Stimulated activated CD4-positive, alpha-beta T cell treated with anti-CD3 and anti-CD28 coated beads, Interleukin-4, amount 100 ng/mL, for 4 hours (primary cell): ENCODE measurements around the gene MTFP1.
"Not testable (repeated sequence)": the region's sequence is repeated elsewhere in the genome, so short reads cannot be mapped to it uniquely, and the experiment has no call there.

Experiments
- DNase-seq, 2 experiments: peaks; one replicate each; pipeline ENCODE4 v3.0.0-alpha.2; 2020

MTFP1 gene, protein sequence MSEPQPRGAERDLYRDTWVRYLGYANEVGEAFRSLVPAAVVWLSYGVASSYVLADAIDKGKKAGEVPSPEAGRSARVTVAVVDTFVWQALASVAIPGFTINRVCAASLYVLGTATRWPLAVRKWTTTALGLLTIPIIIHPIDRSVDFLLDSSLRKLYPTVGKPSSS

DNA sequence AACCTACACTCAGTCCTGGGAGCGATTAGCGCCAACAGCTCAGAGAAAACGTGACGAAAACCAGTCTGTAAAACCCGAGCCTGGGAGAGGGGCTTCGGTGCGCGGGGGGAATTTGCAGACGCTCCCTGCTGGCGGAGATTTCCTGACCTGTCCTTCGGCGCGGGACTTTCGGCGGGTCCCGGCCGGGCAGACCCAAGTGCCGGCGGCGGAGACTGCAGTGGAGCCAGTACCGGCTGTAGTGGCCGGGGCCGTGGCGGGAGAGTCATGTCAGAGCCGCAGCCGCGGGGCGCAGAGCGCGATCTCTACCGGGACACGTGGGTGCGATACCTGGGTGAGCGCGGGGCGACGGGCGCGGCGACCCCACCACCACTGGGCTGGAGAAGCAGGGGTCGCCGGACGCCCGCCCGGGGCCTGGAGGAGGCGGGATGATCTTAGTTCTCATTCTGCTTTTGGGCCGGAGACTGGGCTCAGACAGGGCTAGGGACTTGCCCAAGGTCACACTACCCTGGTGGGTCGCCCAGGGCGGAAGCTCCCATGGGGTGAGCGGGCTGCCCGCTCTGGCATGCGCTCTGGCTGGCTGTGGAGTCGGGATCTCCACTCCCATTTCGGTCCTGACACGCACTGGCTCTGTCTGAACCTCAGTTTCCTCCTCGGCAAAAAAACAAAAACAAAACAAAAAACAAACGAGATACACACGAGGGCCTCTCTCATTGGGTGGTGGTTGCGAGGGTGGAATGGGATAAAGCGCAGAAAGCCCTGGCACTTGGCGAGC is at the start of gene MTFP1:
Gene MTFP1, plus strand, starts transcription at position 153 of the 772 bp plus-strand sequence. Its CDS starts 112 bp downstream, at position 265.
- DNase-seq, result peak; percentile 47 to 51

DNA sequence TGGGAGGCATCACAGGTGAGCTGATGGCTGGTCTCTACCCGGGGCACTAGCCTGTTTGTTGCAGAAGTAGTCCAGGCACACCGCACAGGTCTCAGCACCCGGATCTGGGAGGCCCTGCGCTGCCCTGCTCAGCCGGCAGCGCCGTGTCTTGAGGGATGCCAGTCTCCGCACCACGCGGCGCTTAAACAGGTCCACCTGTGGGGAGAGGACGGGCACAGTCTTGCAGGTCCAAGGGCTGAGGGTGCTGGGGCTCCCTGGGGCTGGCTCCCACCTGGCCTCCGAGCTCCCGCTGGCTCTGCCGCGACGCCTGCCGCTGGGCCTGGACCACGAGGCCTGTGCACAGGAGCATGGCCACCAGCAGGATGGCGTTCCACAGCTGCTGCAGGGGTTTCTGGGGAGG is 45.6 kb upstream of the MTFP1 start:
- no peak for DNase-seq

DNA sequence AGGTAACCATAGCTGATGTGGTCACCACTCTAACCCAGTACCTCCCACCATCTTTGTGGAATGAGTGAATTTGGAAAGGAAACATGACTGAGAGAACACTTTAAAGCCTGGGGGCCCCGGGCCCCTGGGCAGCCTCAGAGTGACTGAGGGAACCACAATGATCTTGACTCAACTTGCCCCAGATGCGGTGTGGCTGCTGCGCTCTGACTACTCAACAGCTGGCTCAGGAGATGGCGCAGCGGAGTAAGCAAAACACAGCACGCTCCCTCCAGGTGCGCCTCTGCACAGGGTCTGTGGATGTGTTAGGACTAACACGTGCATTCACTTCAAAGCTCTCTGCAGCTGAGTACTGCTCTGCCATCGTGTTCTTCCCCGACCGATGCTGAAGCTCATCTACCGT is 44.3 kb upstream of the MTFP1 start:
- no peak for DNase-seq

DNA sequence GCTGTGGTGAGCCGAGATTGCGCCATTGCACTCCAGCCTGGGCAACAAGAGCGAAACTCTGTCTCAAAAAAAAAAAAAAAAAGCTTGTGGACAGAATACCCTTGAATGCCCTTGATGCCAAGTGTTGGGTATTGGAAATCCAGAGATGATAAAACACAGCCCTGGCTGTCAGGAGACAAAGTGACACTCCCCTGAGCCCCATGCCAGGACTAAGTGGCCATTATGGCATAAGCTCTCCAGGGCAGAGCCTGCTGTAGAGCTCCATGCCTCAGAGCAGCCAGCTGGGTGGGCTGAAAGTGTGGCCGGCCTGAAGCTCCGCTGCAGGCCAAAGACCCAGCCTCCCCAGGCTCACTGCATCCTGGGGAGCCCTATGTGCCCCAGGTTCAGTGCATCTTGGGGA is 43.2 kb upstream of the MTFP1 start:
- no peak for DNase-seq

DNA sequence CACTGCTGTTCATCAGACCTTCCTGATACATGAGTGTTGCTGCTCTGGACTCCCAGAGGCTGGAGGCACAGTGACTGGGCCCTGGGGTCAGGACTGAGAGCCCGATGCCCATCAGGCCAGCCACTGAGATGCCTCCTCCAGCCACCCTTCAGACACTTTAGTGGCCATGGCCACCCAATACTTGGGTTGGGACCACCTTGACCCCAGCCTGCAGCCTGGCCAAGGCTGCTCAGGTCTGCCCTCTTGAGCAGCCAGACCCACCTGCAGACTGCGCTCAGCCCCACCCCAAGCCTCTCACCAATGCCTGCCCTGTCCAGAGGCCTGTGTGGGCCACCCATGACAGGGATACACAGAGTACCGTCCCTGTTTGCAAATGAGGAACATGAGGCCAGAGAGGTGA is 42.5 kb upstream of the MTFP1 start:
- no peak for DNase-seq

DNA sequence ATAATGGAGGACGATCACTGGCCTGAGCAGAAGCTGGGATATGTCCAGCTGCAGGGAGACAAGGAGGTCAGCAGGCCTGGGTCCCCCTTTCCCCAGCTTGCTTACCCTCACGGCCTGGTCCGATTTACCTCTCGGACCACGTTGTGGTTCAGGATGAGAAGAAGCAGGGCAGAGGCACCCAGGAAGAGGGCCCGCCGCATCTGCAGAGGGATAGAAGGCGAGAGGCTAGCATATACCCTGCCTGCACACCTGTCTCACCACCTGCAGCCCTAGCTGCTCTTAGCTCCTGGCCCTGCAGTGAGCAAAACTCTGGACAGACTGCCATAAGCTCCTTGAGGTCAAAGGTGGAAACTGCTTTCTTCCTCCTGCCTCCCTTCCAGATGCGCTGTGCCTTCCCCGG is 39.6 kb upstream of the MTFP1 start:
- no peak for DNase-seq

DNA sequence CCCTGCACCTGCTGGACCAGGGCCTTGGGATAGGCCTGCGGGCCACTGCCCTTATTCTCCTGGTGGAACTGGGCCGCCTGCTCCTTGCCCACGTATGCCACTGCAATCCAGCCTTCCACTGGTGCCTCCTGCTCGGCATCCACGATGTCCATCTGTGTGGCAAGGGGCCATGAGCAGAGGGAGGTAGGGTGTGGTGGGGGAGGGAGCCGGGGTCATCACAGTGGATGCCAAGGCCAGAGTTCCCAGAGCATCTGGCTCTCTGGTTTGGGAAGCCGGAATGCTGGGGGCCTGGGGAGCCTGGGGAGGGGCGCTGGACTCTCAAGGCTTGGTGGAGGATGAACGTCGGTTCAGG is 39.0 kb upstream of the MTFP1 start:
- no peak for DNase-seq

DNA sequence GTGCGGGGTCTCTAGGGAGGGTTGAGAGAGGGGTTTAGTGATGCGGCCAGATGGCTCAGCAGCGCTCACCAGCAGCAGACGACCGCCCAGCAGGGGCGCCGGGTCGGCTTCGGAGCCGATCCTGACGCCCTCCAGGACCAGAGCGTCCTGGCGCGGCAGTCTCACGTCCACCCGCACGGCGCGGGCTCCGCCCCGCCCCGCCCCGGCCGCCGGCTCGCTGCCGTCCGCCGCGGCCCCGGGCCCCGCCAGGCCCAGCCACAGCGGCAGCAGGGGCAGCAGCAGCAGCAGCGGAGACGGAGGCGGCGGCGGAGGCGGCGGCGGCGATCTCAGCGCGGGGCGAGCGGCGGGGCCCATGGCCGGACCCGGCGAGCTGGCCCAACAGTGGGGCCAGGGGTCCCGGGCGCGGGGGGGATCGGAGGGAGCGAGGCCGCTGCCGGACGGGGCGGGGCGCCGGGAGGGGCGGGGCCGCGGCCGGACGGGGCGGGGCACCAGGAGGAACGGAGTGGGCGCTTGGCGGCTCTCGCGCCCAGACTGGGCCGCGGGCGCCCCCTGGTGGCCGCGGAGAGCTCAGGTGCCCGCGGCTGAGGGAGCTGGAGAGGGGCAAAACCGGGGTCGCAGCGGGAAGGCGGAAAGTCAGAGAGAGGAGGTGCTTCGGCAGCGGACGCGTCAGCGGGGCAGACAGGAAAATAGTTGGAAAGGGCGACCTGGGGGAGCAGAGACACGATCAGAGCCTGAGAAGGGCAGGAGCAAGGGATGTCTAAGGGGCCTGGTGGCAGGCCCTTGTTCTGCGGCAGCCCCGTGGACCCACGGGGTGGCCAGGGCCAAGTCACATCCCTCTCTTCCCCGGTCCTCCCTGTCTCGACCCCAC is 38.4 kb upstream of the MTFP1 start, which contains the start of gene RNF215:
Gene RNF215, minus strand, starts transcription at position 452 of the 868 bp plus-strand sequence. Its CDS starts 98 bp downstream, at position 354.
- DNase-seq, result peak; percentile 68 to 83

DNA sequence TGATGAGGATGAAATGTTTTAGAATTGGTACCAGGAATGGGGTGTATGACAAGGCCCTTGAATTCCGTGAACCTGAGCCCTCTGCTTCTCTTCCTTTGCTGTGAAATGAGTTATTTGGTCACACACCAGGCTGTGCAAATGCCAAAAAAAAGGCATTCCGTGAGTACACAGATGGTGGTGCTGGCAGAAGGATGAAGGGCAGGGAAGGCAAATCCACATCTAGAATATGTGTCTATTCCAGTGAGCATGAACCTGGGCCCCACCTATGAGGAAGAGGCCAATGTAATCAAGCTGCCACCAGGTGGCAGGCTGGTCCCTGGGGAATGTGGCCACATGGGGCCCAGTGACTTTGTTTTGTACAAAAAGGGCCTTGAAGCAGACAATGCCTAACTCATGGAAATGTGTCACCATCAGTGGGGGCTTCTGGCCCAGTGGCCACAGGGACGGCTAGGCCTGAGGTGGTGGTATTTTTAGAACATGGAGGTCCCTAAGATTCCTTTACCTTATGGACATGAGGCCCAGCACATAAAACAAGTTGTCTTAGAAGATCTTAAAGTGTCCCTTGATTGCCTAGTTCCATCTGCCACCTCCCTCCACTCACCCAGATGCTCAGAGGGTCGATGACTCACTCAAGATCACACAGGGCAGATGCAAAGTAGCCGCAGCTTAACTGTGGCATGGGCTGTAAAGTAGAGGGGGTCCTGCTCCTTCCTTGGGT is 34.4 kb upstream of the MTFP1 start:
- peak; percentile 74 to 77 for DNase-seq

DNA sequence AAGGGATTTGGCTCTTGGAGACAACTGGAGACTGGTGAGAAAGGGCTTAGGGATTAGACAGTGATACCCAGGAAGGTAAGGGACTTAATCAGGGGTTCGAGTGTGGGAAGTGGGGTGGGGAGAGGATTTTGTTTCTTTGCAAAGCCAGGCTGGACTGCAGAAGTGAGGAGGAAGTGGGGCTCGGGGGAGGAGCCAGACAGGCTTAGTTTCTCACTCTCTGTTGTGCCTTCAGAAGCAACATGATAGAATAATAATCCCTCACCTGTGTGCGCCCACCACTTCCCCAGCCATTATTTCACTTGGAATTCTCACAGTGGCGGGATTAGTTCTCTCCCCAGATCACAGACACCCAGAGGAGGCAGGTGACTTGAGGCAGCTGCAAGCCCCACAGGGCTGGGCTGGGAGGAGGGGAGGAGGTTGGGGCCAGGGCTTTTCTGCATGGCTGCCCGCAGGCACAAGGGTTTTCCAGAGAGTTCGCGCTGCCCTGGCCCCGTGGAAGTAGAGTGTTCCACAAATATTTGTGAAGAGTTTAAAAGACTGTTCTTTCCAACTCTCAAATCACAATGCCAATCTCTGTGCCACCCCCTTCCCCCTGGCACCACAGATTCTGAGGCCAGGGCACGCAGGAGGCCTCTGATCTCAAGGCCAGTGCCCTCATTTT is 32.8 kb upstream of the MTFP1 start:
- DNase-seq, result no peak

DNA sequence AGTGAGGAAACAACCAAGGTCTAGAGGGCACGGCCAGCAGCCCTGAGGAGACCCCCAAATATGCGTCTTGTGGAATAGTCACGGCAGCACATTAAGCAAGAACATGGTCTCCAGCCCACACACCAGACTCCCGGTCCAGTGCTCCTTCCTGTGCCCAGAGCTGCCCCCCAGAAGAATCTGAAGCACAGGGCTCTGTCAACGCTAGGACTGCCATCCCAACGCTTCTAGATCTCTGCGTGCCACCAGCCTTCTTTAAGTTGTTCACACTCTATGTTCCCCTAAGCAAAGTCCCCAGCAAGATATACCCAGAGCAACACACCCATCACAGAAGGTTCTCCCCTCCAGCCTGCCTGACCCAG is 32.3 kb upstream of the MTFP1 start:
- DNase-seq, result no peak

DNA sequence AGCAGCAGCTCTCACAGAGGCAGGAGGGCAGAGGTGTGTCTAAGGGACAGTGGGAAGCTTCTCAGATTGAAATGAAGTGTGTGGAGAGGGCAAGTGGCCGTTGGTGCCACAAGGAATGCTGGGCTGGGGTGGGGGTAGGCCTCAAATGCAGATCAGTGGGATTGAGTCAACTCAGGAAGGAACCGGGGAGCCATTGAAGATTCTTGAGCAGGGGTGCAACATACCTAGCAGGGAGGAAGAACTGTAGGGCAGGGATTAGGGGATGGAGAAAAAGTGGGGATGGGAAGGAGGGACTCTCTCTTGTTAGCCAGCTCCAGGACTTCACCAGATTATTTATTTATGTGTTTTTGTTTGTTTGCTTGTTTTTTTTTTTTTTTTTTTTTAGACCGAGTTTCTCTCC is 31.7 kb upstream of the MTFP1 start:
- DNase-seq, result no peak

DNA sequence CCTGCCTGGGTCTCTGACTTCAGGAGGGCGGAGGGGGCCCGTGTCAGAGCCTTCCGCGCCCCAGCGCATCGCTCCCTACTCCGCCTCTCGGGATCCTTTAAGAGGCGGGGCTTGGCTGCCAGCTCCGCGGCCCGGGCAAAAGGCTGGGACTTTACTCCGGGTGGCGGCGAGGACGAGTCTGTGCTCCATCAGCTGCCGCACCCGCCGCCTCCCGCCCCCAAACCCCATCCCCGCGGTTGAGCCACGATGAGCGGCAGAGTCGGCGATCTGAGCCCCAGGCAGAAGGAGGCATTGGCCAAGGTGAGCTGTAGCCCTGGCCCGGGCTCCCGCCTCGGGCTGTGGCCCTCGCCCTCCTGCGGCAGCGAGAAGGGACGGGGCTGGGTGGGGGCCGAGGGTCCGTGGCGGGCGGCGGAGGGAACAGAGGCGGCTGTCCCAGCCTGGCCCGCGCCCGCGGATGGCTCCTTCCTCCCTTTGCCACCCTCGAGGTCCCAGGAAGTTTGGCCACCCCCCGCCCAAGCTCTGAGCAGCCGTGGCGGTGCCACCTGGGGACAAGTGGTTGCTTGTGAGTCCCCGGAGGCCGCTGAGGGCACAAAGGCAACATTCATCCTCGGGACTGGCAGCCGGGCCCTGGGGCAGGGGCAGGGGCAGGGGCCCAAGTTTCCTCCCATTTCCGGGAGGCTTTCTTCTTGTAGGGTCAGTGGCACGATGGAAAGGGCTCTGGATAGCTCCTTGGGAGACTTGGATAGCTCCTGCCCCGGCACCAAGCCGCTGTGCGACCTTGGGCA is 28.5 kb upstream of the MTFP1 start, which contains the start of gene SEC14L2:
Gene SEC14L2, plus strand, starts transcription at position 148 of the 785 bp plus-strand sequence. Its CDS starts 99 bp downstream, at position 247.
- peak; percentile 54 to 69 for DNase-seq

DNA sequence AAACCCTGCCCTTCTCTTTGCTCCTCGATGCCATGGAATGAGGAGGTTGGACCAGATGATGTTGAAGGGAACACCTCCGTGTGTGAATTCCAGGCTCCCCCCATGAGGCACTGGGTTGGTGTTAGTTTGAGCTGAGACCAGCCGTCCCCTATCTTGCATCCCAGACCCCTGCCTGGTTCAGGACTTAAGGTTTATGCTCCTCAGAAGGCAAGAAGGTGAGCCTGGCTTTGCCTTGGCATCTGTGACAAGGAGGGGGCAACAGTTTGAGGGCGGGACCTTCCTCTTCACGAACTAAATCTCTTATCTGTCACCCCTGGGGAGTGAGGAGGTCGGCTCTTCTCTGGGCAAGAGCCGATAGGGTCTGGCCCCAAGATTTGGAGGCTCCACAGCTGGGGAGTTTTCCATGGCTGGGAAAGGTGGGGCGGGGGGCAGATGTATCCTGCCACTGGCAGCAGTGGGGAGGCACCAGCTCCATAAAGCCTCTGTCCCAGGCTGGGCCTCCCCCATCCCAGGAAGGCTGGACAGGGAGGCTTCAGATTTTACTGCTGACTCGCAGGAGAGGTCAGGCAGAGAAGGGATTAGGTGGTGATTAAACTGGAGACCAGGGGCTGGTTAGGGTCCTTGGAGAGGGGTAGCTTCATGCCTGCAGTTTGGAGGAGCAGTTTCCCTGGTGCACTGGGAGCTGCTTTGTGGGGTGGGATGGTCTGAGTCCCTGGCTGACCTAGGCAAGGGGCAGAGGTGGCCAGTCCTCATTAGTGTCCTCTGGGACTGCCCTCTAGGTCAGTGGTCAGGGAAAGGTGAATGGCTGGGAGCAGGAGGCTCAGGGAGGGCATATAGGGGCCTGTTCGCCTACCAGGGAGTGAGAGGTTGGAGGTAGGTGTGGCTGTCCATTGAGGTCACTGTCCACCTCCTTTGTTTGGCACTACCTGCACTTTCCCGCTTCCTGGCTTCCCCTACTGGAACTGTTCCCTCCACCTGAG is 27.6 kb upstream of the MTFP1 start:
- DNase-seq, result no peak

DNA sequence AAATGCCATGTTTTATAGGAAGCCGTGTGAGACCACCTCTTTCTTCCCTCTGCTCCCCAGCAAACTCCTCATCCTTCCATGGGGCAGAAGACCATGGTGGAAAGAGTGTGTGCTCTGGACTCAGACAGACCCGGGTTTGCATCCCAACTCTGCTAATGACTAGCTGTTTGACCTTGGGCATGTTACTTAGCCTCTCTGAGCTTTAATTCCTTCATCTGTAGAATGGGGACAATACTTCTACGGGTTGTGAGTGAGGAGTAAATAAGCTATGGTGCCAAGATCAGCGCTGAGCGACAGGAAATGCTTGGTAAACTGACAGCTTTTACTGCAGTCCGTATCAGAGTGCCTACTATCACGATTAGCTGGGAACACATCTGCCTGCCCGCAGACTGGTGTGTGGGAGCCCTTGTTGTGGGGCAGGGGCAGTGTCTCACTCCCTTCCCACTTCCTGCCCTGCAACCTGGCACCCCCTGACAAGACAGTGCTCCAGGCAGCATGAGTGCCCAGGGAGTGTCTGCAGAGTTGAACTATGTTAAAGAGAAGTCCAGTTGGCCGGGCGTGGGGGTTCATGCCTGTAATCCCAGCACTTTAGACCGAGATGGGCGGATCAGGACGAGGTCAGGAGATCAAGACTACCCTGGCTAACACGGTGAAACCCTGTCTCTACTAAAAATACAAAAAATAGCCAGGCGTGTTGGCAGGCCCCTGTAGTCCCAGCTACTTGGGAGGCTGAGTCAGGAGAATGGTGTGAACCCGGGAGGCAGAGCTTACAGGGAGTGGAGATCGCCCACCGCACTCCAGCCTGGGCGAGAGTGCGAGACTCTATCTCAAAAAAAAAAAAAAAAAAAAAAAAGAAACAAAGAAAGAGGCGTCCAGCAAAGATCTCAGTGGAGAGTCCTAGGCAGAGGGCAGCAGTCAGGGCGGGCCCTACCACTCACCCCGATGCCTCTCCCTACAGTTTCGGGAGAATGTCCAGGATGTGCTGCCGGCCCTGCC is 26.6 kb upstream of the MTFP1 start:
- DNase-seq, result no peak

DNA sequence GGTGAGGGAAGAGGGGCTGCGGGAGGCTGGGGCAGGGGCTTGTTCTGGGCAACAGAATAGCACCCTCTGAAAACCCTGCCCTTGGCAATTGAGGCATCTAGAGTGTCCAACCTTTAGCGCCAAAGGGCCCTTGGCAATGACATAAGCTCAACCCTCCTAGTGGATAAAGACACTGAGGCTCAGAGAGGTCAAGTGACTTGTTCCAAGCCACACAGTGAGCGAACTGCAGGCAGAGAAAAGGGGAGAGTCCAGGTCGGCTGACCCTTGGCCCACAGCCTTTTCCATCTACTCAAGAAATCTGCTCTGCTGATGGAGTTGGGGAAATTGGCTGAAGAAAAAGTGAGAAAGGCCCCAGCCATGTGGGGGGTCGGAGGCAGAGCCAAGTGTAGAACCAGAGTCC is 25.9 kb upstream of the MTFP1 start:
- DNase-seq, result no peak

DNA sequence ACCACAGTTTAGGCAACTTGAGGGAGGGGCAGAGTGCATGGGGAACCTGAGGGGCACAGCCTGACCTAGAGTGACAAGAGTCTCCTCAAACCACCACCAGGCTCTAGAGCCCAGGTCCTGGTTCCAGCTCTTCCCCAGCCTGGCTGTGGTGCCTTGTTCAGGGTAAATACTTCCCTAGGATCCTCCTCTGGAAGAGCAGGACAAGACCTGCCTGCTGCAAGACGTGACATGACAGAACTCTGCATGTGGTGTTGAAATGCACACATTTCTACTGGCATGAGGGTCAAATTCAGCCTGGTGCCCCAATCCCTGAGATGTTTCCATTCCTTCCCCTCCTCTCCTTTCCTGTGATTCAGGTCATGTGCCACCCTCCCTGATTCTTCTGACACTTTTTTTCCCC is 25.4 kb upstream of the MTFP1 start:
- no peak for DNase-seq

DNA sequence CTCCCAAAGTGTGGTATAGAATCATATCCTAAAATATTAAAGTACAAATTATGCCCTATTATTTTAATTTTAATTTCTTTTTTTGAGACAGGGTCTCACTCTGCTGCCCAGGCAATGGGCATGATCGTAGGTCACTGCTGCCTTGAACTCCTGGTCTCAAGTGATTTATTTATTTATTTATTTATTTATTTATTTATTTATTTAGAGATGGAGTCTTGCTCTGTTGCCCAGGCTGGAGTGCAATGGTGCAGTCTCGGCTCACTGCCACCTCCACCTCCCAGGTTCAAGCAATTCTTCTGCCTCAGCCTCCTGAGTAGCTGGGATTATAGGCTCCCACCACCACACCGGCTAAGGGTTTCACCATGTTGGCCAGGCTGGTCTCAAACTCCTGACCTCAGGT is 24.5 kb upstream of the MTFP1 start:
- DNase-seq, result not testable (repeated sequence)
